K562 (cell line): ENCODE measurements around the gene PTH1R. TPM values are rescaled to one million over a fixed set of nuclear protein-coding genes. Genes with fewer than 3 reads are reported as not detected.

Experiments
- CBFA2T2 ChIP-seq: fragments of 450-650 bp; conservative IDR thresholded peaks from 2 replicates; pipeline ENCODE4 v1.6.1; 2017; ENCODE audit warnings: mild to moderate bottlenecking
- CXXC5 ChIP-seq: fragments of 250-450 bp; sonication (Bioruptor Pico); IDR thresholded peaks from 2 replicates; pipeline ENCODE4 v1.8.0; 2022; ENCODE audit warnings: inconsistent platforms, mild to moderate bottlenecking, moderate library complexity
- FOXM1 ChIP-seq, 2 experiments: fragments of 450-650 bp in 1 of 2; sonication (generic) in 1 of 2; formaldehyde crosslinking in 1 of 2; IDR thresholded peaks; 2 replicates each; pipeline versions ENCODE4 v1.6.1 to v1.9.0; 2017 to 2022; ENCODE audit warnings: low read depth in 2 of 2, mild to moderate bottlenecking in 2 of 2, missing genetic modification reagents in 1 of 2, moderate library complexity in 1 of 2
- HNRNPUL1 ChIP-seq: fragments of 200-400 bp; formaldehyde crosslinking; IDR thresholded peaks from 2 replicates; pipeline ENCODE4 v1.6.1; 2017; ENCODE audit warnings: low read length
- JUND ChIP-seq, 2 experiments: IDR thresholded peaks; 2 replicates in 1 of 2; 3 replicates in 1 of 2; pipeline ENCODE4 v1.6.1; 2011; ENCODE audit warnings: borderline replicate concordance in 2 of 2, low read depth in 2 of 2, low read length in 2 of 2, improper control_type of control experiment in 1 of 2, missing biosample characterization in 1 of 2, missing genetic modification characterization in 1 of 2, missing genetic modification reagents in 1 of 2
- MYNN ChIP-seq, 2 experiments: sonication (generic); formaldehyde crosslinking in 1 of 2; IDR thresholded peaks; 2 replicates each; pipeline versions ENCODE4 v1.5.0 to v1.6.1; 2016 to 2020; ENCODE audit warnings: antibody characterized with exemption in 1 of 2, missing genetic modification reagents in 1 of 2
- NEUROD1 ChIP-seq: fragments of 150-350 bp; IDR thresholded peaks from 2 replicates; pipeline ENCODE4 v1.6.1; 2014; ENCODE audit warnings: borderline replicate concordance, low read length, low read depth; ENCODE audit not compliant: partially characterized antibody
- NFATC3 ChIP-seq: fragments of 450-650 bp; IDR thresholded peaks from 2 replicates; pipeline ENCODE4 v1.6.1; 2017; ENCODE audit warnings: mild to moderate bottlenecking
- POLR2A ChIP-seq: fragments of 450-650 bp; conservative IDR thresholded peaks from 2 replicates; pipeline ENCODE4 v1.6.1; 2016
- RAD21 ChIP-seq, 2 experiments: fragments of 250-450 bp in 1 of 2; fragments of 450-650 bp in 1 of 2; sonication (Bioruptor Pico) in 1 of 2; formaldehyde crosslinking in 1 of 2; IDR thresholded peaks in 1 of 2; conservative IDR thresholded peaks in 1 of 2; 2 replicates each; pipeline versions ENCODE4 v1.4.0 to v1.8.0; 2020 to 2022; ENCODE audit warnings: mild to moderate bottlenecking in 2 of 2, moderate library complexity in 1 of 2
- SMAD4 ChIP-seq: fragments of 250-450 bp; sonication (Bioruptor Pico); conservative IDR thresholded peaks from 2 replicates; pipeline ENCODE4 v1.8.0; 2021; ENCODE audit warnings: inconsistent platforms, mild to moderate bottlenecking, moderate library complexity
- SP1 ChIP-seq: sonication (generic); formaldehyde crosslinking; IDR thresholded peaks from 2 replicates; pipeline ENCODE4 v1.8.1; 2022; ENCODE audit warnings: mild to moderate bottlenecking, missing genetic modification reagents
- STAG1 ChIP-seq: sonication (generic); formaldehyde crosslinking; IDR thresholded peaks from 2 replicates; pipeline ENCODE4 v1.5.0; 2020; ENCODE audit warnings: missing genetic modification reagents, borderline replicate concordance
- SUPT5H ChIP-seq: fragments of 450-650 bp; IDR thresholded peaks from 2 replicates; pipeline ENCODE4 v1.6.1; 2016
- ZBTB8A ChIP-seq: fragments of 450-650 bp; IDR thresholded peaks from 2 replicates; pipeline ENCODE4 v1.6.1; 2018; ENCODE audit warnings: mild to moderate bottlenecking, moderate library complexity; ENCODE audit not compliant: partially characterized antibody
- ZNF133 ChIP-seq: fragments of 250-450 bp; sonication (Bioruptor Pico); IDR thresholded peaks from 2 replicates; pipeline ENCODE4 v1.4.0; 2020; ENCODE audit warnings: mild to moderate bottlenecking
- ZNF507 ChIP-seq: conservative IDR thresholded peaks from 2 replicates; pipeline ENCODE4 v1.6.1; 2017; ENCODE audit warnings: missing genetic modification characterization, missing compliant biosample characterization
- ZNF695 ChIP-seq: fragments of 450-650 bp; formaldehyde crosslinking; IDR thresholded peaks from 2 replicates; pipeline ENCODE4 v1.4.0; 2020; ENCODE audit warnings: mild to moderate bottlenecking, moderate library complexity
- polyA plus RNA-seq, 8 experiments: library from polyadenylated mRNA; depleted of rRNA in 4 of 8; stranded (reverse) in 5 of 8; unstranded in 3 of 8; fragments of >200 nt; fragmentation: Nextera tagmentation in 2 of 8; fragmentation: Illumina TruSeq in 1 of 8; extraction: Ambion mirVana in 2 of 8; extraction: Trizol in 1 of 8; gene quantifications; 2 replicates each; pipeline versions ENCODE4 v1.2.1 to v1.2.3, GENCODE V29; 2011 to 2014; ENCODE audit warnings: inconsistent platforms in 1 of 8, missing spikeins in 1 of 8
- total RNA-seq, 7 experiments: library from RNA; depleted of rRNA in 6 of 7; stranded (reverse); fragments of >200 nt in 6 of 7; fragmentation: Illumina TruSeq in 2 of 7; extraction: Trizol in 2 of 7; gene quantifications; 2 replicates each; pipeline versions ENCODE4 v1.2.1 to v1.2.3, GENCODE V29; 2011 to 2021; ENCODE audit warnings: low replicate concordance in 1 of 7
- TF ChIP-seq, protein P1 (sequence below), 2 experiments: fragments of 450-650 bp; conservative IDR thresholded peaks; 2 replicates each; pipeline ENCODE4 v1.6.1; 2017; ENCODE audit warnings: mild to moderate bottlenecking in 2 of 2, moderate library complexity in 2 of 2
- TF ChIP-seq, protein P2 (sequence below): fragments of 250-450 bp; sonication (Bioruptor Pico); IDR thresholded peaks from 2 replicates; pipeline ENCODE4 v1.8.0; 2022; ENCODE audit warnings: moderate library complexity, mild to moderate bottlenecking, inconsistent platforms
- TF ChIP-seq, protein P3 (sequence below): sonication (generic); formaldehyde crosslinking; IDR thresholded peaks from 2 replicates; pipeline ENCODE4 v1.9.0; 2022; ENCODE audit warnings: mild to moderate bottlenecking, missing genetic modification reagents
- TF ChIP-seq, protein P4 (sequence below): IDR thresholded peaks from 2 replicates; pipeline ENCODE4 v1.6.1; 2011; ENCODE audit warnings: borderline replicate concordance, low read depth, mild to moderate bottlenecking, moderate library complexity, low read length; ENCODE audit not compliant: insufficient read depth, poor library complexity, severe bottlenecking

PTH1R gene
- total and polyA plus RNA-seq, 9 of the 15 experiments (the other 6 are each of a cell fraction or from before 2014, with no cell fraction given) = not detected

DNA sequence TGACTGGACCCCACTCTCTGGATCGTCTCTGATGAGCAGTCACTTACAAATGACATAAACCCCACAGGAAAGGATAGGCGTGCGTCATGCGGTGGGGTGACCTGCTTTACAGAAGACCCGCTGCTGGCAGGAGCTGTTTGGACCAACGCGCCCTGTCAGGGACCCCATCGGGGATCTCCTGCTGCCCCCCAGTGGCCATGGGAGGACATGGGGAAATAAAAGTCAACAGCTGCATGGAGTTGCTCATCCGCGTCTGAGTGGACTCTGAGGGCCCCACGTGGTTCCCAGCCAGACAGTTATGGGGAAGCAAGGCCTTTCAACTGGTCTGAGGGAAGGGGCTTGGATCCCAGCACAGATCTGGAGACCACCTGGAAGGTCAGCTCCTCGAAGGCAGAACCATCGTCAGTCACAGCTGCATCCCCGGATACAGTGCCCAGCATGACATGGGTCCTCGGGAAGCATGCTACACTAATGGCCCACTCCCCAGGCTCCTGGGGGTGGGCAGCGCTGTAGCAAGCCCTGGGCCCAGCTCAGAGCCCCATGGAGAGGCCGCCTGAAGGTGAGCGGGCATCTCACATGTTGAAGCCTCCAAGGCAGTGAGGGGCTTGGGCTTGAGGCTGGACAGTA, 32.1 kb downstream of the PTH1R start (continued):
- TF ChIP-seq, protein P1, sequence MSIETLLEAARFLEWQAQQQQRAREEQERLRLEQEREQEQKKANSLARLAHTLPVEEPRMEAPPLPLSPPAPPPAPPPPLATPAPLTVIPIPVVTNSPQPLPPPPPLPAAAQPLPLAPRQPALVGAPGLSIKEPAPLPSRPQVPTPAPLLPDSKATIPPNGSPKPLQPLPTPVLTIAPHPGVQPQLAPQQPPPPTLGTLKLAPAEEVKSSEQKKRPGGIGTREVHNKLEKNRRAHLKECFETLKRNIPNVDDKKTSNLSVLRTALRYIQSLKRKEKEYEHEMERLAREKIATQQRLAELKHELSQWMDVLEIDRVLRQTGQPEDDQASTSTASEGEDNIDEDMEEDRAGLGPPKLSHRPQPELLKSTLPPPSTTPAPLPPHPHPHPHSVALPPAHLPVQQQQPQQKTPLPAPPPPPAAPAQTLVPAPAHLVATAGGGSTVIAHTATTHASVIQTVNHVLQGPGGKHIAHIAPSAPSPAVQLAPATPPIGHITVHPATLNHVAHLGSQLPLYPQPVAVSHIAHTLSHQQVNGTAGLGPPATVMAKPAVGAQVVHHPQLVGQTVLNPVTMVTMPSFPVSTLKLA (conservative IDR thresholded peaks at IDR 0.05) = peak; percentile 47 to 74; a peak in 3 of 4 replicates
- TF ChIP-seq HNRNPUL1 (peak; percentile 57; the same call in 1 of the 2 replicates), FOXM1 (IDR thresholded peaks at IDR 0.05; ENCODE audit: low read depth) (no peak), FOXM1 (CRISPR knock-in tag; IDR thresholded peaks at IDR 0.05; ENCODE audit: low read depth) (peak; percentile 55; the same call in 1 of the 2 replicates), ZNF695 (no peak), SUPT5H (no peak), RAD21 (CRISPR knock-in tag; conservative IDR thresholded peaks at IDR 0.05 in 1 of 2, IDR thresholded peaks at IDR 0.05 in 1 of 2) (peak; percentile 90 to 95), MYNN (IDR thresholded peaks at IDR 0.05) (0 out of 2 replicates have a peak, but pooled peaks have one; percentile 46), MYNN (CRISPR knock-in tag; IDR thresholded peaks at IDR 0.05) (no peak), CXXC5 (CRISPR knock-in tag) (peak; percentile 41; the same call in 1 of the 2 replicates), NFATC3 (no peak), NEUROD1 (peak; percentile 32), POLR2A (0 out of 2 replicates have a peak, but pooled peaks have one; percentile 10), SP1 (peak; percentile 56; the same call in 1 of the 2 replicates), SMAD4 (CRISPR knock-in tag) (0 out of 2 replicates have a peak, but pooled peaks have one; percentile 47), ZNF133 (CRISPR knock-in tag) (no peak), ZBTB8A (no peak), ZNF507 (tag) (no peak), JUND (IDR thresholded peaks at IDR 0.05; ENCODE audit: borderline replicate concordance, low read depth, low read length) (peak; percentile 54; the same call in 1 of the 2 replicates), JUND (tag; IDR thresholded peaks at IDR 0.05; ENCODE audit: borderline replicate concordance, low read depth, low read length) (peak; percentile 28; the same call in 1 of the 3 replicates), STAG1 (peak; percentile 70; the same call in 1 of the 2 replicates), CBFA2T2 (peak; percentile 26; the same call in 1 of the 2 replicates)
- TF ChIP-seq, protein P2, sequence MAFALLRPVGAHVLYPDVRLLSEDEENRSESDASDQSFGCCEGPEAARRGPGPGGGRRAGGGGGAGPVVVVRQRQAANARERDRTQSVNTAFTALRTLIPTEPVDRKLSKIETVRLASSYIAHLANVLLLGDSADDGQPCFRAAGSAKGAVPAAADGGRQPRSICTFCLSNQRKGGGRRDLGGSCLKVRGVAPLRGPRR (CRISPR knock-in tag) = no peak
- TF ChIP-seq, protein P3, sequence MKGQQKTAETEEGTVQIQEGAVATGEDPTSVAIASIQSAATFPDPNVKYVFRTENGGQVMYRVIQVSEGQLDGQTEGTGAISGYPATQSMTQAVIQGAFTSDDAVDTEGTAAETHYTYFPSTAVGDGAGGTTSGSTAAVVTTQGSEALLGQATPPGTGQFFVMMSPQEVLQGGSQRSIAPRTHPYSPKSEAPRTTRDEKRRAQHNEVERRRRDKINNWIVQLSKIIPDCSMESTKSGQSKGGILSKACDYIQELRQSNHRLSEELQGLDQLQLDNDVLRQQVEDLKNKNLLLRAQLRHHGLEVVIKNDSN = peak; percentile 87
- TF ChIP-seq, protein P4, sequence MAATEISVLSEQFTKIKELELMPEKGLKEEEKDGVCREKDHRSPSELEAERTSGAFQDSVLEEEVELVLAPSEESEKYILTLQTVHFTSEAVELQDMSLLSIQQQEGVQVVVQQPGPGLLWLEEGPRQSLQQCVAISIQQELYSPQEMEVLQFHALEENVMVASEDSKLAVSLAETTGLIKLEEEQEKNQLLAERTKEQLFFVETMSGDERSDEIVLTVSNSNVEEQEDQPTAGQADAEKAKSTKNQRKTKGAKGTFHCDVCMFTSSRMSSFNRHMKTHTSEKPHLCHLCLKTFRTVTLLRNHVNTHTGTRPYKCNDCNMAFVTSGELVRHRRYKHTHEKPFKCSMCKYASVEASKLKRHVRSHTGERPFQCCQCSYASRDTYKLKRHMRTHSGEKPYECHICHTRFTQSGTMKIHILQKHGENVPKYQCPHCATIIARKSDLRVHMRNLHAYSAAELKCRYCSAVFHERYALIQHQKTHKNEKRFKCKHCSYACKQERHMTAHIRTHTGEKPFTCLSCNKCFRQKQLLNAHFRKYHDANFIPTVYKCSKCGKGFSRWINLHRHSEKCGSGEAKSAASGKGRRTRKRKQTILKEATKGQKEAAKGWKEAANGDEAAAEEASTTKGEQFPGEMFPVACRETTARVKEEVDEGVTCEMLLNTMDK = peak; percentile 44
